ENCODE data around the gene CHL1. TPM values are rescaled to one million over a fixed set of nuclear protein-coding genes. Genes with fewer than 3 reads are reported as not detected.

The CHL1 gene
- total and polyA plus RNA-seq, 2 of the 8 experiments (the other 6 are each of a cell fraction or from before 2014, with no cell fraction given): 0.05 to 0.99 TPM

DNA sequence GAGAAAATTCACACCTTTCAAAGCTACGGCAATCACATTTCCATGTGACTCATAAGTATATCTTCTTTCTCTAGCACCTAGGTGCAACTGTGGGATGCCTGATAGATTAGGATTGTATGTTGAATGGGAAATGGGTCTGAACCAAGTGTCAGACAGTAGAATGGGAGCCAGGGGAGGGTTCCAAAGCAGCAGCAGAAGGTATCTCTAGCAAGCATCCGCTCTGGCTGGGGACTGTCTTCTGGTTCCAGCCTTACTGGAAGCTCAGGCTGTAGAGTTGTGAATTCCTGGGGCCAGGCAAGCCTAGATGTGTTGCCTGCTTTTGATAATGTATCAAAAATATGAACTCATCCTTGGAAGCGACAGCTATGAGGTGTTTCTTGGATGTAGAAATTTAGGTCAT lies 2.1 kb upstream of the CHL1 start:
- Histone ChIP-seq H3K18ac (ENCODE audit: extremely low read depth, low read length) (no peak overlapping the region), H3K4ac (replicated peaks; ENCODE audit: insufficient read length, low read depth, low read length) (no peak overlapping the region), H3K23me2 (ENCODE audit: low read depth, low read length) (peaks cover 11% of the 10 kb centered on the region; the same call in 1 of the 2 replicates), H3K79me2 (ENCODE audit: control insufficient read depth in 1 of 2, insufficient read depth in 2 of 2, low read length in 2 of 2) (no peaks in the 10 kb centered on the region), H4K91ac (replicated peaks; ENCODE audit: insufficient read length, low read length) (no peak overlapping the region), H3K27ac (ENCODE audit: low read depth, low read length) (no peak overlapping the region), H3K4me1 (replicated peaks in 1 of 4; ENCODE audit: control insufficient read depth in 3 of 4, insufficient read depth in 4 of 4, low read length in 3 of 4) (peaks cover 0 to 2% (median under 1%) of the 10 kb centered on the region in 4 experiments; a peak in 2 of 7 replicates), H3K79me1 (ENCODE audit: low read depth, low read length) (no peaks in the 10 kb centered on the region), H3K56ac (replicated peaks; ENCODE audit: insufficient read length, low read depth, low read length) (no peak overlapping the region), H3K4me2 (ENCODE audit: insufficient read depth in 1 of 2, low read depth in 2 of 2, low read length in 2 of 2) (no peak overlapping the region), H2BK5ac (ENCODE audit: low read depth, low read length) (no peak overlapping the region), H3K14ac (ENCODE audit: insufficient read length) (no peak overlapping the region), H3K27me3 (replicated peaks in 1 of 4; ENCODE audit: control insufficient read depth in 3 of 4, extremely low read depth in 1 of 4, insufficient read depth in 3 of 4, low read length in 3 of 4) (peaks cover 4 to 32% (median 20%) of the 10 kb centered on the region in 4 experiments), H3K23ac (ENCODE audit: insufficient read length) (no peak overlapping the region), H3K36me3 (ENCODE audit: control insufficient read depth in 2 of 4, insufficient read depth in 4 of 4, low read length in 3 of 4) (no peaks in the 10 kb centered on the region), H2BK120ac (replicated peaks; ENCODE audit: low read depth, low read length) (no peak overlapping the region), H4K8ac (ENCODE audit: extremely low read depth, insufficient read depth, low read length) (no peak overlapping the region), H2AK5ac (ENCODE audit: low read depth, low read length) (no peak overlapping the region), H3K4me3 (ENCODE audit: extremely low read depth in 1 of 4, insufficient read depth in 2 of 4, low read depth in 3 of 4, low read length in 4 of 4) (no peak overlapping the region), H2BK12ac (ENCODE audit: low read depth, low read length) (no peak overlapping the region), H2BK15ac (ENCODE audit: low read length) (no peak overlapping the region), H2AFZ (ENCODE audit: low read length) (no peak overlapping the region), H3K9me3 (ENCODE audit: insufficient read depth in 2 of 2, low read depth in 1 of 2, low read length in 1 of 2) (no peaks in the 10 kb centered on the region), H2BK20ac (ENCODE audit: low read length) (no peak overlapping the region), H4K5ac (ENCODE audit: insufficient read length, low read depth, low read length) (no peak overlapping the region), H3K9ac (replicated peaks in 1 of 4; ENCODE audit: extremely low read depth in 1 of 4, low read depth in 3 of 4, low read length in 3 of 4) (no peak overlapping the region), H4K20me1 (replicated peaks in 1 of 2; ENCODE audit: control insufficient read depth in 1 of 2, insufficient read depth in 2 of 2, low read length in 2 of 2) (no peaks in the 10 kb centered on the region)
- DNase-seq (ENCODE audit: low read depth in 1 of 2, low spot score in 2 of 2) (no peak), FAIRE-seq (no peak)
- WGBS, 2 experiments (ENCODE audit: extremely low coverage in 1 of 2, insufficient coverage in 1 of 2, insufficient read length in 1 of 2, insufficient replicate concordance in 2 of 2, low coverage in 1 of 2, low lambda C conversion rate in 2 of 2, missing lambda C conversion rate in 1 of 2): 88% methylated on average over 3 of the region's 3 CpGs; no CpG with 5 or more reads in 1 of the 2 experiments
- POLR2A ChIA-PET (ENCODE audit: partially characterized antibody): no interaction called here
- TF ChIP-seq GABPA (IDR thresholded peaks at IDR 0.05; ENCODE audit: borderline replicate concordance, insufficient read depth, low read length) (no peak), TCF12 (IDR thresholded peaks at IDR 0.05; ENCODE audit: low read depth, low read length) (no peak), PHF8 (conservative IDR thresholded peaks at IDR 0.05; ENCODE audit: low read depth, low read length) (no peak), RFX5 (IDR thresholded peaks at IDR 0.05; ENCODE audit: borderline replicate concordance, low read depth, low read length) (no peak), POU5F1 (IDR thresholded peaks at IDR 0.05; ENCODE audit: low read depth, low read length) (no peak), CHD2 (IDR thresholded peaks at IDR 0.05; ENCODE audit: low read length) (no peak), ASH2L (IDR thresholded peaks at IDR 0.05; ENCODE audit: low read length) (no peak)
- CTCF ChIA-PET (ENCODE audit: partially characterized antibody): interaction anchor here (1.1 to 2.6 kb wide), 3 partner anchors 153 to 160 kb away, joined by 3 to 6 read pairs (median 3); no protein-coding TSS in a partner anchor
